Measurements from ENCODE around the gene MMAB. TPM values are rescaled to one million over a fixed set of nuclear protein-coding genes. Genes with fewer than 3 reads are reported as not detected.

The MMAB gene
- total and polyA plus RNA-seq, 2 of the 13 experiments (the other 11 are each of a cell fraction or from before 2014, with no cell fraction given) = 26.1 to 77.3 TPM

GRCh38 chr12:109612975-109613502, 39.7 kb upstream of the MMAB start (continued):
- TF ChIP-seq MLXIP (CRISPR knock-in tag; IDR thresholded peaks at IDR 0.05; ENCODE audit: borderline replicate concordance) (no peak), MTERF4 (CRISPR knock-in tag; IDR thresholded peaks at IDR 0.05) (no peak), MBNL3 (CRISPR knock-in tag; conservative IDR thresholded peaks at IDR 0.05) (no peak), RNF2 (conservative IDR thresholded peaks at IDR 0.05; ENCODE audit: low read depth) (no peak), ARID4A (CRISPR knock-in tag; IDR thresholded peaks at IDR 0.05; ENCODE audit: borderline replicate concordance) (no peak), CC2D1A (CRISPR knock-in tag; IDR thresholded peaks at IDR 0.05) (no peak), JDP2 (CRISPR knock-in tag; IDR thresholded peaks at IDR 0.05; ENCODE audit: borderline replicate concordance) (no peak), RFXANK (CRISPR knock-in tag; IDR thresholded peaks at IDR 0.05) (no peak), ZNF629 (CRISPR knock-in tag; conservative IDR thresholded peaks at IDR 0.05) (peak; percentile 90), ZNF776 (CRISPR knock-in tag; IDR thresholded peaks at IDR 0.05) (no peak), ZSCAN21 (CRISPR knock-in tag; IDR thresholded peaks at IDR 0.05; ENCODE audit: borderline replicate concordance) (no peak), IKZF4 (CRISPR knock-in tag; IDR thresholded peaks at IDR 0.05; ENCODE audit: borderline replicate concordance, low read depth, not compliant biosample characterization) (no peak), ZNF180 (CRISPR knock-in tag; IDR thresholded peaks at IDR 0.05; ENCODE audit: borderline replicate concordance, low read depth) (no peak), ZNF441 (CRISPR knock-in tag; IDR thresholded peaks at IDR 0.05; ENCODE audit: borderline replicate concordance) (no peak), STAG1 (CRISPR knock-in tag; IDR thresholded peaks at IDR 0.05) (peak; percentile 58), ZFX (CRISPR knock-in tag; IDR thresholded peaks at IDR 0.05; ENCODE audit: low read depth) (no peak), SMC3 (IDR thresholded peaks at IDR 0.05; ENCODE audit: low read length) (peak; percentile 44; the same call in 1 of the 2 replicates), LRRFIP1 (CRISPR knock-in tag; conservative IDR thresholded peaks at IDR 0.05) (no peak)

Measured in HepG2 (cell line).